Thyroid gland (tissue), 4 donors: ENCODE measurements around the gene DHX32.

Source experiments
- POLR2A ChIP-seq, 2 donors: fragments of 450-650 bp; IDR thresholded peaks; one replicate each; pipeline ENCODE4 v1.6.1; 2017; ENCODE audit warnings: antibody characterized with exemption in 2 of 2, mild to moderate bottlenecking in 2 of 2, moderate library complexity in 1 of 2
- TF ChIP-seq, protein P1 (sequence below), 6 experiments: fragments of 200-600 bp in 3 of 6; fragments of 450-650 bp in 3 of 6; sonication (generic) in 3 of 6; IDR thresholded peaks; one replicate each; pipeline ENCODE4 v1.5.1; 2016 to 2019; ENCODE audit warnings: antibody characterized with exemption in 6 of 6, mild to moderate bottlenecking in 2 of 6, inconsistent platforms in 1 of 6, moderate library complexity in 1 of 6

DNA sequence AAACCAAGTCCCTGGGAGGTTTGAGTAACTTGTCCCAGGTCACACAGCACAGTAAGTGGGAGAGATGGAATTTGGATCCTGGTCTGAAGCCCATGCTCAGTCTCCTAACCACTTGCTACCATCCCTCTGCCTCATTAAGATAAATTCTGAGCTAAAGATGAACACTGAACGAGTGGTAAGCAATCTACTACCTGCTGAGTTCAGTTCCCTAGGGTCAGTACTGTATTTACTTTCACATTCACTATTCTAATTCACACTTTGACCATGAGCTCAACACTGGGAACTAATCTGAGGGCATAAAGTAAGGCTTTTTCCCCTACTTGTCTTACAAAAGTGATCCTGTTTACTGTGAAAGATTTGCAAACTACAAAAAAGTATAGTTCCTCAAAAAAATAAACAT lies 60.4 kb downstream of the DHX32 start:
- no peak for TF ChIP-seq POLR2A (IDR thresholded peaks at IDR 0.05)
- TF ChIP-seq, protein P1, sequence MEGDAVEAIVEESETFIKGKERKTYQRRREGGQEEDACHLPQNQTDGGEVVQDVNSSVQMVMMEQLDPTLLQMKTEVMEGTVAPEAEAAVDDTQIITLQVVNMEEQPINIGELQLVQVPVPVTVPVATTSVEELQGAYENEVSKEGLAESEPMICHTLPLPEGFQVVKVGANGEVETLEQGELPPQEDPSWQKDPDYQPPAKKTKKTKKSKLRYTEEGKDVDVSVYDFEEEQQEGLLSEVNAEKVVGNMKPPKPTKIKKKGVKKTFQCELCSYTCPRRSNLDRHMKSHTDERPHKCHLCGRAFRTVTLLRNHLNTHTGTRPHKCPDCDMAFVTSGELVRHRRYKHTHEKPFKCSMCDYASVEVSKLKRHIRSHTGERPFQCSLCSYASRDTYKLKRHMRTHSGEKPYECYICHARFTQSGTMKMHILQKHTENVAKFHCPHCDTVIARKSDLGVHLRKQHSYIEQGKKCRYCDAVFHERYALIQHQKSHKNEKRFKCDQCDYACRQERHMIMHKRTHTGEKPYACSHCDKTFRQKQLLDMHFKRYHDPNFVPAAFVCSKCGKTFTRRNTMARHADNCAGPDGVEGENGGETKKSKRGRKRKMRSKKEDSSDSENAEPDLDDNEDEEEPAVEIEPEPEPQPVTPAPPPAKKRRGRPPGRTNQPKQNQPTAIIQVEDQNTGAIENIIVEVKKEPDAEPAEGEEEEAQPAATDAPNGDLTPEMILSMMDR (IDR thresholded peaks at IDR 0.05) = no peak
